CD4-positive, alpha-beta T cell treated with Interleukin-17A for 1 hour (primary cell): ENCODE measurements around the gene MT2A.
"Not testable (repeated sequence)": the region's sequence is repeated elsewhere in the genome, so short reads cannot be mapped to it uniquely, and the experiment has no call there.

ENCODE experiments used
- DNase-seq: peaks from one replicate; pipeline ENCODE4 v3.0.0-alpha.2; 2020

MT2A gene

DNA sequence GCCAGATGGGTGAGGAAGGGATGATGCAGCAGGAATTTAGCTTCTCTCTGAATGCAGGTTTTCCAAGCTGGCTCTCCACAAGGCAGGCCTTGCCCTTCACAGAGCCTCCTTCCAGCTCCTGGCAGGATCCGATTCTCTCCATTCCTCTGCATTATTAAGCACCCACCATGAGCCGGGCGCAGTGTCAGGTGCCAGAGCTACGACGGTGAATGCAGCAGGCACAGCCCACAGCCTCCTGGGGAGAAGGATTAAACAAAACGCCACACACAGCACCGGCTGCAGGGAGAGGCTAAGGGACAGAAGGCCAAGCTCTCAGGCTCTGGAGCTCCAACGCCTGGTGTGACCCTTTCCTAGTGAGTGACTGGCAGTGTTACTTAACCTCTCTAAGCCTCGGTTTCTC is 7.1 kb upstream of the MT2A start:
- DNase-seq, result no peak

DNA sequence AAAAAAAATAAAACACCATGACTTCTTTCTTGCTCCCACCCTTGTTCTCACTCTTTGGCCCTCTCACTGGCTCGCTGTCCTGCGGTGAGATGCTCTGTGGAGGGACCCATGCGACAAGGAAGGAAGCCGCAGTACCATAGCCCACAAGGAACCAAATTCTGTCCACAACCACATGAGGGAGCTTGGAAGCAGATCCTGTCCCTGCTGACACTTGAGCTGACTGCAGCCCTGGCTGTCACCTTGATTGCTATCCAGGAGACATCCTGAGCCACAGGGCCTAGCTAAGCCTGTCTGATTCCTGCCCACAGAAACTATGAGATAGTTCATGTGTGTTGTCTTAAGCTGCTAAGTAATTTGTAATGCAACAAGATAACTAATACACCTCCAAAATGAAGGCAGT is 4.8 kb upstream of the MT2A start:
- peak; percentile 32 for DNase-seq

DNA sequence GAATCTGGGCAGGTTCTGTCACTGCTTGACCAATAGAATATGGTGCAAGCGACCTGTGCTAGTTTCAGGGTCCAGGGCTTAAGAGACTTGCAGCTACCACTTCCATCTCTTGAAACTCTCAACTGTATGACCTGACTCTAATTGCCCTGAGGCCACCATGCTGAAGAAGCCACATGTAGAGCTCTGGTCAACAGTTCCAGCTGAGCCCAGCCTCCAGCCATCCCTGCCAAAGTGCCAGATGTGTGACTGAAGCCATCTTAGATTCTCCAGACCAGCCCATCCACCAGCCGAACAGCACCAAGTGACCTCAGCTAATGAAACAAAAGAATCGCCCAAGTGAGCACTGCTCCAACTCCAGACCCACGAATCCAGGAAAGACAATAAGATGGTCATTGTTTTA is 3.4 kb upstream of the MT2A start:
- DNase-seq, result no peak

DNA sequence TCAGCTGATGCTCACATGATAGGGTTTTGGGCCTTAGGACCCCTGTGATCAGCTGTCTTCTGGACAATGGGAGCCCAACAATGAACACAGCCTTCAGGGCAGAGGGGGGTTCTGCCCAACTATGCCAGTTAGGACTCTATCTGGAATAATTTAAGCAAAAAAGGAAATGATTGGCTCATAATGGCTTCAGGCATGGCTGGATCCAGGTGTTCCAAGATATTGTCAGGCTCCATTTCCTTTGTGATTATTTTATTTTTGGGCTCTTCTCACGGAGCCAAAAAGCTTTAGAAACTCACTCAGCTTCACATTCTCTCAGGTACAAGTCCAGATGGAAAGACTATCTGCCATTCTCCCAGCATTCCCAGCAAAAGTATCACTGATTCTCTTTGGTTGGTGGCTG is 2.9 kb upstream of the MT2A start:
- no peak for DNase-seq

DNA sequence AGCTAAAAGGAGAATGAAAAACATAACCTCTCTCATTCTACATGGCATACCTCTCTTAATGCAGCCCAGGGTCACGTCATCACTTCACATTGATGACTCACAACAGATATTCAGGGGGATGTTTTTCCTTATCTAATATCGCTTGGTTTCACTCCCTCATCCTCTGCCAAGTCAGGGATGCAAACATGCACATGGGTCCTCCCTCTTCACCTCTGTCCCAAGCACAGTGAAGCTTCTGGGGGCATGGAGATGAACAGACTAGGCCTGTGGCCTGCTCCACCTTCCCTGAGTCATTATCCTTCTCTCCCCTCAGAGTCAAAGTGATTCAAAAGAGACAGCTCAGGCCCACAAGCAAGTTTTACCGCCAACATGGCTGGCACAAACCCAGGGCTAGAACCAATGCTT is 2.3 kb upstream of the MT2A start:
- no peak for DNase-seq

DNA sequence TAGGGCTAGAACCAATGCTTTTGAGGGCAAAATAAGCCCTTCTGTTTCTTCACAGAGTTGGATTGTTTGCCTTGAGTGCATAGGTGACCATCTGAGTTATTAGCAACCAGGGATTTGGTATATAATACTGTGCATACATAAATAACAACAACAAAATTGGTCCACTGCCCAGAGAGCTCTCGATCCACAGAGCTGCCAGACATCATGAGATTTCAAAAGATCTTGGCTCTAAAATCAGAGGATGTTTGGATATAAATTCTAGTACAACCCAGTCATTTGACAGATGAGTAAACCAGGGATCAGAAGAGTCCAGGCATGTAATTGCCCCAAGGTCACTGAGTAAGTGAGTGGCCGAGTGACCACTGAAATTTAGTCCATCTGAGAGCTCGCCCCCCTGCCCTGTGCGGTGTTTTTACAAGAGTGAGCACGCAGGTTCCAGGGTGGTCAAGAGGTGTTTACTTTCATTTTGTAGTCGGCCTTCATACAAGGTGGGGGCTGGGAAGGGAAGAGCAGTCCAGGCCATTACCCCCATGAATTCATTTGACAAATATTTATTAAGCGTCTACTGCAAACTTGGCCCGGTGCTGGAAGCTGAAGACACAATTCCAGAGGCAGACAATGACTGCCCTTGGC is 1.8 kb upstream of the MT2A start:
- DNase-seq, result no peak

DNA sequence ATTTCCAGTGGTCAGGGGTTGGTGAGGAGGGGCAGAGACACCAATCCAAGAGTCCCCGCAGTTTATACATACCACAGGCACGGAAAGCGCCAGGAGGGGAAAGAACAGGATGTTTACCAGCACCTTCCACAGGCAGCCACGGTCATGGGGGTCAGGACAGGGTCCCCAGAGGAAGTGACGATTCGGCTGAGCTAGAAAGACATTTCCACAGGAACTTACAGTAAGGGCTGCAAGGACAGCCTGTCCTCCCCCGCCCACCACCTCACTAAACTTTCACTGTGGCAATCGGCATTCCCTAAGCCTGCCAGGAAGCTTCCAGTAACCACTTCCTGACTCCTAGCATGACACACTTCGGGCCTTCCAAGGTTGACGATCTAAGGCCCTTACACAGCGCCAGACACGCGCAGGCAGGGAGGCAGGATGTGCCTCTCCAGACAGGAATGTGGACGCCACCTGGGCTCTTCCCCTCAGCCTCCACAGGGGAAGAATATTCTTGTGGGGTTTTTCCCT is 1.2 kb upstream of the MT2A start:
- DNase-seq, result peak; percentile 30

DNA sequence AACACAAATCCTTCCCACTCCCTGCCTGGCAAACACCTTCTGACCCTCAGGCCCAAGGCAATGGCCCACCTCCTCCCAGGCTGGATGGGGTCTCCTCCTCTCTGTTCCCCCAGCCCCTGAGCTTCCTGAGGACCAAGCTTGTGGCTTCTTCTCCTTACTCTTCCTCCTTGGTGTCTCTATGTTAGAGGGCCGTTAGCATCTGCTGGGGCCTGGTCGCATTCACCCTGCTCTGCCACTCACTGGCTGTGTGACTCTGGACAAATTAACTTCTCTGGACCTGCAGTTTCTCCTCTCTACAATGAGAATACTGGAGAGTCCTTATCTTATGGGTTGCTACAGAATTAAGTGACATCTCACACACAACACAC is 725 bp upstream of the MT2A start:
- DNase-seq, result no peak

DNA sequence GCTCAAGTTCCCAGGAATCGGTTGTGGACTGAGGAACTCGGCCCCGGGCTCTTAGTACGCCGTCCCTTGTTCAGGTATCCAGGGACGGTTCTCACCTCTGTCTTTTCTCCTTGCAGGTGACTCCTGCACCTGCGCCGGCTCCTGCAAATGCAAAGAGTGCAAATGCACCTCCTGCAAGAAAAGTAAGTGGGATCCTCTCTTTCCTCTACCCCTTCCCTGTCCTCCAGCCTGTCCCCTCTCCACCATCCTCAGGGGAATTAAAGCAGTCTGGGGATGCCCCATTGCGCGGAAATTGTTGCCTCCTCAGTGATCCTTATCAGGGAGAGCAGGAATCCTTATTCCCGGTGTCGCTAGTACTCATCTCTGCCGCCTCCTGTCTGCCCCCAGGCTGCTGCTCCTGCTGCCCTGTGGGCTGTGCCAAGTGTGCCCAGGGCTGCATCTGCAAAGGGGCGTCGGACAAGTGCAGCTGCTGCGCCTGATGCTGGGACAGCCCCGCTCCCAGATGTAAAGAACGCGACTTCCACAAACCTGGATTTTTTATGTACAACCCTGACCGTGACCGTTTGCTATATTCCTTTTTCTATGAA is 585 bp downstream of the MT2A start:
- no peak for DNase-seq

DNA sequence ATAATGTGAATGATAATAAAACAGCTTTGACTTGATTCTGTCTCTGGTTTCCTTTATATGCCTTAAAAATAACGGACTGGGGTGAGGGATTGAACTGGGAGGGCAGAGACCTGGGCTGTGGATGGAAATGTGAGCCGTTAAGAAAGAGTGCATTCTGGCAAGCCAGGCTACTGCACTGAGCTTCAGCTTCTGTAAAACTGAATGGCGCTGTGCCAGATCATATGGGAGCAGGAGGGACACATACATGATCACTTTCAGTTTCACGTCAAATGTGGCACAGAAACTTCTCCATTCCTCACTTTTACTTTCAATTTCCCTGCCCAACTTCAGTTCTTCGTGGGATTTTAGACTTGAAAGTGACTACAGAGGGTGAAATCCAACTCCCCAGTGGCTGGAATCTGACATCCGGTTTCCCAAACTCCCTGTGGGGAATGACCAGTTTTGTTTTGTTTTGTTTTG is 1.1 kb downstream of the MT2A start:
- peak; percentile 82 for DNase-seq

DNA sequence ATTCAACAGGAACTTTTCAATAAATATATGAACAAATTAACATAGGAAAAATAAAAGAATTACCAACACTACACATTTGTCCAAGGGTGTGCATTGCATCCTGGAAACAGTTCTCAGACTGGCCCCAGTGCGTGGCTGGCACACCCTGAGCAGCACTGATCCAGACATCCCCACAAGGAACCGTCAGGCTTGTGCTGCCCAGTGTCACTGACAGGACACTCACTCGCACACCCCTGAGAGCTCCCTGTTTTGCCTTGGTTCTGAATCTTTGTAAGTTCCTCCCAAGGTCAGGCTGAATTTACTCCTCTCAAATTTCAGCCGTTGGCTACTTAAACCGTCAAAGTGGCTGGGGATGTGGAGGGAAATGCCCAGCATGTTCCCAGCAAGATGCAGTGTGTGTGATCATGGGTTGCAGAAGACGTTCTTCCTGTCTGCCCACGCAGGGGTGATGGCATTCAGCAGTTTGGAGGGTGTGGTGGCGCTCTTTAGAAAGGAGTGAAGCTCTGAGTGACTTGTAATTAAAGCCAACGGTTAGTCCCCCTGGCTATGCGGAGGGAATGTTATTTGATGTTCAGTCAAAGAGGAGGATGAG is 1.7 kb downstream of the MT2A start:
- peak; percentile 69 for DNase-seq

DNA sequence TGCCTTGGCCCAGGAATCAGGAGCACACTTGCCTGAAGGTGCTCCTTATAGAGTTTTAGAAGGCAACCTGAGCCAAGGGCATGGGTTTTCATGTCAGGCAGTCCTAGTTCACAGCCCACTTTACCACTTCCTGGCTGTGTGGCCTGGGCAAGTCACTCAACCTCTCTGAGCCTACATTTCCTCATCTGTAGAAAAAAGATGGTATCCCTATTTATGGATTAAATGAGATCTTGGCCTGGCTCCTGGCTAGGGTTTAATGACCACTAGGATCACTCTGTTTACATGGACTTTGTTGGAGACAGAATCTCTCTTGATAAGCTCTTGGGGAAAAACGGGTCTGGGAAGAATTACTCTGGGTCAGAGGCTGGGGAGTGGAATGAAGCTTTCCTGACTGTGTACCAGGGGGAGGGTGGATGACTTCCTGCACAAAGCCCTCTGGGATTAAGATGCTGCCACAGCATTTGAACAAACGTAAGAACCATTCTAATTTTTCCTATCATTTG is 2.3 kb downstream of the MT2A start:
- DNase-seq, result no peak

DNA sequence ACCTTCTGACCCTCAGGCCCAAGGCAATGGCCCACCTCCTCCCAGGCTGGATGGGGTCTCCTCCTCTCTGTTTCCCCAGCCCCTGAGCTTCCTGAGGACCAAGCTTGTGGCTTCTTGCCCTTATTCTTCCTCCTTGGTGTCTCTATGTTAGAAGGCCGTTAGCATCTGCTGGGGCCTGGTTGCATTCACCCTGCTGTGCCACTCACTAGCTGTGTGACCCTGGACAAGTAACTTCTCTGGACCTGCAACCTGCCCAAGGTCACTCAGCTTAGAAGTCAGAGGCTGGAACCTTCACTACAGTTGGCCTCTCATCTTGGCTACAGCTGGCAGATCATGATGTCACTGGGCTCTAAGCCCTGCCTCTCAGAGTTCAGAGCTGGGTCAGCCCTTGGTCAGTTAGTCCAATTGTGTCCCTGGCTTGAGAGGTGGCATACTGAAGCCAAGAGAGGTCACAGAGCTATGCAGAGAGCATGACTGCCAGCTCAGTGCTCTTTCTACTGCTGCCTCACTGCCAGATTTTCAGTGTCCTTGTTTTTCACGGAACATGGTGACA is 3.0 kb downstream of the MT2A start:
- no peak for DNase-seq

DNA sequence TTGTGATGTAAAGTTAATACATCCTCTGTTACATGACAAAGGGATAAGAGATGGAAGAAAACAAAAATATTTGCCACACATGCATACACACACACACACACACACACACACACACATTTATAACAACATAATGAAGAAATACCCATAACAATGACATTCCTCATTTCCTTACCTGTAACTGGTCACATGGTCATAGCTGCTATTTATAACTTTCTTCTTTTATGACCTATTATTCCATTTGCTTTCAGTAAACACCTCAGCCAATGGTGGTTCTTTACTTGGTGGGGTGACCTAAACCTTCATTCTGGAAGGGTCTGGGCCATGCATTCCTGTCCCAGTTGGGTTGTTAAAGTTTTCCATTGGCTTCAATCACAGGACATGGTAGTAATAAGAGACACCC is 5.3 kb downstream of the MT2A start:
- no peak for DNase-seq

DNA sequence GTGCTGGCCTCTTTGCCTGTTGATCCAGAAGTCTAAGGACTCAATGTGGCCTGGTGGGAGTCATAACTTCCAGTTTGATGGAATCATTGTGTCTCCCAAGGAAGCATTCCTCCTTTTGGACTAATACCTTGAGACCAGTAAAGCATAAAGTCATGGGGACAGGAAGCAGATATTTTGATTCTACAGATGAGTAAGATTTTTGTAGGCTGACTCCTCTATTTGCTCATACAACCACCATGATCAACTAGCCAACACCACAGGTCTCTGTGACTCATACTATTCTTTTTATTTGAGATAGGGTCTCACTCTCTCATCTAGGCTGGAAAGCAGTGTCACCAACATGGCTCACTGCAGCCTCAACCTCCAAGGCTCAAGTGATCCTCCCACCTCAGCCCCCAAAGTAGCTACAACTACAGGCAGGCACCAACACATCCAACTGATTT is 6.2 kb downstream of the MT2A start:
- no peak for DNase-seq

DNA sequence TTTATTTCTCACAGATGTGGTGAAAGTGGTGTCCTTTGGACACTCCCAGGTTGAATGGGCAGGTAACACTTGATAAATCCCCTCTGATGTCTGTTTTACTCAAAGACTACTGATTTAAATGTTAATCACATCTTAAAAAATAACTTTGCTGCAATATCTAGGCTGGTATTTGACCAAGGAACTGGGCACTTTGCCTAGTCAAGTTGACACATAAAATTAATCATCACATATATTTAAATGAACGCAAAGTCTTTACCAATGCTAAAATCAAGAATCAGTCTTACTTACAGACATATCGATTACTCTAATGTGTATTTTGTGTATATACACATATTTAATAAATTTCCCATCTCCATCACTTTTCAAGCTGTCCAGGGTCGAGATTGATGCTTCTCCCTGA is 7.0 kb downstream of the MT2A start:
- no peak for DNase-seq

DNA sequence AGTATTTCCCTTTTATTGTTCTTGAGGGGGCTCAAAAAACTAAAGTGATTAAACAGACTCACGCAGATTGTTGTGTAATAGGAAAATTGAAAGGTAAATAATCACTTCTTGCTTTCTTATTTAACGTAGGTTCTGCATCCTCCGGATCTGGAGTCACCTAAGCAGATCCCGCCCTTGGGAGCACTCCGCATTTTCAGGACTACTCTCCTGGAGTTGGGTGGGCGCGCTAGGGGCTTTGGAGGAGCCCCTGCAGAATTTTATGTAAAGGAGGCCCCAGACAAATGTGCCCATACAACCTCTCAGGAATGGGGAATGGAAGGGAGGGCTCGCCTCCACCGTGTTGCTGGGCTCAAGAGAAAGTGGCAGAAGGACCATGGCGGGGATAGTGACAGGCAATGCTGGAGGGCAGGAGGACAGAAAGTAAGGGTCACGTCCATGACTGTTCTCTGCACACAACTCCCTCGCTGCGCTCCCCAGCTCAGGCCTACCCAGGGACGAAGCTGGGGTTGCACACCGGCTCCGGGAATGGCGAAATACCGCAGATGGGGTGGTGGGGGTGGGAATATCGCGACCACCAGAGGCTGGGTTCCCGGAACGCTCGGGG is 8.3 kb downstream of the MT2A start:
- no peak for DNase-seq

DNA sequence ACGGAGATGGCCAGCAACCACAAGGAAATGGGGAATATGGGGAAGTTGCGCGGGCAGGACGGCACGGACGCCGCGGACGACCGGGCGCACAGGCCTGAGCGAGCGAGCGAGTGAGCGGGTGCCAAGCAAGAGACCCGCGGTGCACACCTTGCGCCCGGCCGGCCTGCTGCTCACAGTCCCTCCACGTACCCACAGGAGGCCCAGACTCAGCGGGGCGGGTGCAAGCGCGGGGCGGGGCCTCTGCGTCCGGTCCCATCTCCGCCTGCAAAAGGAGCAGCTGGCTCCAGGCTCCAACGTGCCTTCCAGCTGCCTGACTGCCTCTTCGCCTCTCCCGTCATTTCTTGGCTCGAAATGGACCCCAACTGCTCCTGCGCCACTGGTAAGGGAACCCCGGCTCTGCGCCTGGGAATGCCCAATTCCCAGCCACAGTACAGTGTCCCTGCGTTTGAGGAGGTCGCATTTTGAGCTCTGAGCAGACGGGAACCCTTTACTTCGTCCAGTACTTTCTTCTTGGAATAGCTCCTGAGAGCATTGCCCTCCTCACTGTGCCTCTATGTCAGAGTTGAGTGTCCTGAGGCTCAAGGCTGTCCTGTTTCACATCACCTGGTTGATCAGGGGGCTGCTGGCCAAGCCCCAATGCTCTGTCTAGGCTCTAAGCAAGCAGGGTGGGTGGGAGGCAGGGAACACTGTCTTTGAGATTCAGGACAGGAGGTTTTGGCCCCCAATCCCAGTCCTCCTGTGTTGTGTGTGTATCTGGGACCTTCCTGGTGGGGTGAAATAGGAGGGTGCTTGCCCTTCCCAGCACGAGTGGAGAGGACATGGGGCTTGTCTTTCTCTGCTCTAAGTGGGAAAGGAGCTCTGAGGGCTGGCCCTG is 9.1 kb downstream of the MT2A start:
- DNase-seq, result peak; percentile 44

DNA sequence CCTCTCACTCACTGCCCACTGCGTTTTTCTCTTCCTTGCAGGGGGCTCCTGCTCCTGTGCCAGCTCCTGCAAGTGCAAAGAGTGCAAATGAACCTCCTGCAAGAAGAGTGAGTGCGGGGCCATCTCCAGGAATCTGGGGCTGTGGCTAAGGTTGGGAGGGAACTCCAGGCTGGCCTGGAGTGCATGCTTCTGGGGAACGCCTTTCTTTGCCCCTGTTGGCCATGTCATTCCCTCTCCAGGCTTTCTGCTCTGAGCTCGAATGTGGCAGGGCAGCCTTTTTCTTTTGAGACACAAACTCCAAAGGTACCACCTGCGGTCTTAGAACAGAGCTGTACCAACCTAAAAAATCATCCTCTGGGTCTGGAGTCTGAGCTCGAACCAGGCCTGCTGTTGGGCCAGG is 9.8 kb downstream of the MT2A start:
- DNase-seq, result no peak

DNA sequence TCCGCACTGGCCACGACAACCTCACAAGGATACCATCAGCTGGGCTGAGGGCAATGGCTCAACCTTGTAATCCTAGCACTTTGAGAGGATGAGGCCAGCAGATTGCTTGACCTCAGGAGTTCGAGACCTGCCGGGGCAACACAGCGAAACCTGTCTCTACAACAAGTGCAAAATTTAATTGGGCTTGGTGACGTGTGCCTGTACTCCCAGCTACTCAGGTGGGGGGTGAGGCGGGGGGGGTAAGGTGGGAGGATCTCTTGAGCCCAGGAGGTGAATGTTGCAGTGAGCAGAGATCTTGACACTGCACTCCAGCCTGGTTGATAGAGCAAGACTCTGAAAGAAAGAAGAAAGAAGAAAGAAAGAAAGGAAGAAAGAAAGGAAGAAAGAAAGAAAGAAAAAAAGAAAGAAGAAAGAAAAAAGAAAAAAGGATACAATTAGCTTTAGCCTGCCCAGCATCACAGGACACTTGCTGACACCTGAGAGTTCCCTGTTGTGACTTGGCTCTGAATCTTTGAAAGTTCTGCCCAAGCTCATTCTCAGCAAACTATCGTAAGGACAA is 12.0 kb downstream of the MT2A start:
- no peak for DNase-seq

DNA sequence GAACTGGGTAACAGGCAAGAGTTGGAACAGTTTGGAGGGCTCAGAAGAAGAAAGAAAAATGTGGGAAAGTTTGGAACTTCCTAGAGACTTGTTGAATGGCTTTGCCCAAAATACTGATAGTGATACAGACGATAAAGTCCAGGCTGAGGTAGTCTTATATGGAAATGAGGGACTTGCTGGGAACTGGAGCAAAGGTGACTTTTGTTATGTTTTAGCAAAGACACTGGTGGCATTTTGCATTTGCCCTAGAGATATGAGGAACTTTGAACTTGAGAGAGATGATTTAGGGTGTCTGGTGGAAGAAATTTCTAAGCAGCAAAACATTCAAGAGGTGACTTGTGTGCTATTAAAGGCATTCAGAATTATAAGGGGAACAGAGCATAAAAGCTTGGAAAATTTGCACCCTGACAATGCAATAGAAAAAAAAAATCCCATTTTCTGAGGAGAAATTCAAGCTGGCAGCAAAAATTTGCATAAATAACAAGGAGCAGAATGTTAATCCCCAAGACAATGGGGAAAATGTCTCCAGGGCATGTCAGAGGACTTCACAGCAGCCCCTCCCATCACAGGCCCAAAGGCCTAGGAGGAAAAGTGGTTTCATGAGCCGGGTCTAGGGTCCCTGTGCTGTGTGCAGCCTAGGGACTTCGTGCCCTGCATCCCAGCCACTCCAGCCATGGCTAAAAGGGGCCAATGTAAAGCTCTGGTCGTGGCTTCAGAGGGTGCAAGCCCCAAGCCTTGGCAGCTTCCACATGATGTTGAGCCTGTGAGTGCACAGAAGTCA is 13.5 kb downstream of the MT2A start:
- DNase-seq, result not testable (repeated sequence)
